CD4-positive, alpha-beta T cell treated with Interferon gamma for 1 hour (primary cell): ENCODE measurements around the gene DHX15.

Experiments
- DNase-seq: peaks from one replicate; pipeline ENCODE4 v3.0.0-alpha.2; 2020

Gene DHX15

GRCh38 chr4:24578364-24578763, 6.0 kb downstream of the DHX15 start:
- no peak for DNase-seq

- no peak for DNase-seq
Observed at GRCh38 chr4:24576276-24576675, 8.1 kb downstream of the DHX15 start.

GRCh38 chr4:24574236-24574635, 10.1 kb downstream of the DHX15 start:
- no peak for DNase-seq

- DNase-seq, result no peak
Observed at GRCh38 chr4:24573582-24573981, 10.8 kb downstream of the DHX15 start.

GRCh38 chr4:24570574-24571236, 13.6 kb downstream of the DHX15 start:
- no peak for DNase-seq

- DNase-seq, result no peak
Observed at GRCh38 chr4:24570172-24570571, 14.2 kb downstream of the DHX15 start.

- DNase-seq, result no peak
Observed at GRCh38 chr4:24569662-24570061, 14.7 kb downstream of the DHX15 start.

- DNase-seq, result no peak
Observed at GRCh38 chr4:24568425-24568824, 15.9 kb downstream of the DHX15 start.

- no peak for DNase-seq
Observed at GRCh38 chr4:24565054-24565453, 19.3 kb downstream of the DHX15 start.

GRCh38 chr4:24564488-24564887, 19.9 kb downstream of the DHX15 start:
- no peak for DNase-seq

- DNase-seq, result no peak
Observed at GRCh38 chr4:24561438-24562139, 22.8 kb downstream of the DHX15 start.

GRCh38 chr4:24560868-24561368, 23.4 kb downstream of the DHX15 start:
- no peak for DNase-seq

GRCh38 chr4:24559889-24560288, 24.5 kb downstream of the DHX15 start:
- no peak for DNase-seq

- DNase-seq, result no peak
Observed at GRCh38 chr4:24559032-24559821, 25.1 kb downstream of the DHX15 start.

- DNase-seq, result no peak
Observed at GRCh38 chr4:24557026-24558025, 27.0 kb downstream of the DHX15 start.

GRCh38 chr4:24551492-24552289, 32.7 kb downstream of the DHX15 start:
- DNase-seq, result no peak

GRCh38 chr4:24550441-24551175, 33.7 kb downstream of the DHX15 start:
- DNase-seq, result no peak

- no peak for DNase-seq
Observed at GRCh38 chr4:24547979-24548378, 36.4 kb downstream of the DHX15 start.

GRCh38 chr4:24544208-24544988, 40.0 kb downstream of the DHX15 start:
- no peak for DNase-seq

- DNase-seq, result no peak
Observed at GRCh38 chr4:24537025-24537424, 47.3 kb downstream of the DHX15 start.
